ENCODE results near the gene DAPL1.

The DAPL1 gene

DNA sequence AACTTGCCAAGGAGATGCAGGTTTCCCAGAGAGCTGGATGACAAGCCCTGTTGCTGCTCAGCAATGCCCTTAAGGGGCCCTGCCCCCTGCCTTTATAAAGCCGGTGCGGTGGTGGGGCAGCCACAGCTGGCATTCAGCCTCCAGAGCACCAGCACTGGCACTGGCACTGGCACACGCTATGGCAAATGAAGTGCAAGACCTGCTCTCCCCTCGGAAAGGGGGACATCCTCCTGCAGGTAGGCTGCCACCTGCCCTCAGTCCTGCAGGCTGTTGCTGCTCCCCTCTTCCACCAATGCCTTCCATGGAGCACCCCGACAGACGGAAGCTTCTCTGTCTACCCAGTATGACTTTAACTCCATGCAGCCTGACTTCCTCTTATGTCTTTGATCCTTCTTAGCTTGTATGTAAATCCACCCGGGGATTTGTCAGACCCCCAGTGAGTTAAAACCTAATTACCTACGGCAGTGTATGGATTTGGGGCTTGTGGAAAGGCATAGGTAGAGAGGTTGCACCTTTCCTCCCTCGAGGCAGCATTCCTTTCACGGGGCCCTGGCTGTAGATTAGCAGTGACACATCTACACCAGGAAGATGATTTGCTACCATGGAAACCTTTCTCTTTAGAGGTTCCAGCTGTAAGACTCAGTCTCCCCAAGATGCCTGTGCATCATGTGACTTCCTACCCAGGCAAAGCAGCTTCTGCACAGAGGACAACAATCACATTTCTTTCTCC, at the start of gene DAPL1:
Gene DAPL1, plus strand, starts transcription at position 123 of the 730 bp plus-strand sequence. Its CDS starts 56 bp downstream, at position 179.
- DNase-seq = no peak

- no peak for DNase-seq
Measured at GRCh38 chr2:158745866-158746382, 49.2 kb upstream of the DAPL1 start.

GRCh38 chr2:158746488-158746887, 48.6 kb upstream of the DAPL1 start:
- DNase-seq = no peak

DNA sequence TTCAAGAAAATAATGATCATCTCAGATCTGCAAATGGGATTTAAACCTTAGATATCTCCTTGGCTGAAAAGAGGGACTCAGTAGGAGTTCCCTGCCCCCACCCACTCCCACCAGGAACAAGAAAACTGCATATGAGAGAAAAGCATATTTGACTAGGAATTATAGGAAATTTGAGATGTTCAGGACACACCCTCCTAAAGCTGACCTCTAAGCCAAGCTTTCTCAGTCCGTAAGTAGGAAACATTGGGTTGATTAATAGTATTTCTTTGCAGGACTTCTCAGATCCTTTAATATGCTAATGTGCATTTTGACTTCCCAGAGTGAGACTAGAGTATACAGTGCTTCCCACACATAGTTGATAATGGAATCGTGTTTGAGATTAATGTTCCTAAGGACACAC, 47.8 kb upstream of the DAPL1 start:
- no peak for DNase-seq

DNA sequence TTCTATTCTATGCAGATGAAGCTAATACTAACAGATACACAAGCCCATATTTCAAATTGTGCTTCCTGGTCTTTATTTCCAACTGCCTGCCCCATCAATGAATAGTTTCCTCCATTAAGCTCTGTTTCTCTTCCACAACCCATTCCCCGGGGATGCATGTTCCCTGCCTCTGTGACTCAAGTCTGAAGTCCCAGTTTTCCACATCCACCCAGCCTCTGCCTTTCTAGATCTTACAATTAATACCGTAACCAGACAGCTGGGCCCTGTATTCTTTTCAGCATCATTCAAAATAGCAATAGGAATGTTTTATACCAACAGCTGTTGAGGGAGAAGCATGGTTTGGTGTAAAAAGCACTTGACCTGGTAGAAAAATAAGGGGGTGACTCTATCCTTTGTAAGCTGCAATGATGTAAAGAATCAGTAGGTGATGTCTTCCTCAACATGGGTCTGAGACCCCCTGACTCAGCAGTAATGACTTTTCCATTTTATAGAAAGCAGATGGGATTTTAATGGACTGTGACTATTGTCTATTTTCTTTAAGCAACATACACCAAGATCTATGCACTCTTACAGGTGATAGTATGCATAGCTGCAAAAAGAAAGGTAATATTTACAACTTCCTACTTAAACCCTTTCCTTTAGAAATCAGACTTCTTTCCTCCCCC, 46.1 kb upstream of the DAPL1 start:
- no peak for DNase-seq

DNA sequence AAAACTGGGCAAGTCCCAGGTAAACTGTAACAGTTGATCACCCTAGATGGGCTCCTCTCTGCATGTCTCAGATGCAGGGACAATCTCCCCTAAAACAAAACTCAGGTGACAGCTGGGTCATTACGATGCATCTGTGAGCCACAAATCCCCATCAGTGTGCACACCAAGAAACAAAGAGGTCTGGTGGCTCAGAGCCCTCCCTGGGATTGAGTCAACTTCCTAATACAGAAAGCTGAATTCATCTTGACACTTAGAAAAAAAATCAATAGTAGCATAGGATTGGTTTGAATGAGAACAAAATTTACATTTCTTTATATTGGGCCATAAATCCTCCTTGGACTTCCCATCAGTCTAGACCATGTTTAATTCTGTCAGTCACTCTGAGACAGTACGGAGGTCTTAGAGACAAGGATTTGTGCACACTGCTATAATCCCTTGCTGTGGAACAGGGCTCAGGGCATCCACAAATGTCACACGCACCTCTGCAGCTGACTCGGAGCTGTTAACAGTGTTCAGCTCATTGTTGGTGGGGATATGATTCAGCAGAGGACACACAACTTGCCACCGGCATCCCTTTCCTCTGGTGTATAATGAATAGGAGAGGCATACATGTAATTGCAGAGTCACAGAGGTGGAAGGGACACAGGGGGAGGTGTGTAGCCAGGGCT, 44.5 kb upstream of the DAPL1 start:
- DNase-seq = no peak

DNA sequence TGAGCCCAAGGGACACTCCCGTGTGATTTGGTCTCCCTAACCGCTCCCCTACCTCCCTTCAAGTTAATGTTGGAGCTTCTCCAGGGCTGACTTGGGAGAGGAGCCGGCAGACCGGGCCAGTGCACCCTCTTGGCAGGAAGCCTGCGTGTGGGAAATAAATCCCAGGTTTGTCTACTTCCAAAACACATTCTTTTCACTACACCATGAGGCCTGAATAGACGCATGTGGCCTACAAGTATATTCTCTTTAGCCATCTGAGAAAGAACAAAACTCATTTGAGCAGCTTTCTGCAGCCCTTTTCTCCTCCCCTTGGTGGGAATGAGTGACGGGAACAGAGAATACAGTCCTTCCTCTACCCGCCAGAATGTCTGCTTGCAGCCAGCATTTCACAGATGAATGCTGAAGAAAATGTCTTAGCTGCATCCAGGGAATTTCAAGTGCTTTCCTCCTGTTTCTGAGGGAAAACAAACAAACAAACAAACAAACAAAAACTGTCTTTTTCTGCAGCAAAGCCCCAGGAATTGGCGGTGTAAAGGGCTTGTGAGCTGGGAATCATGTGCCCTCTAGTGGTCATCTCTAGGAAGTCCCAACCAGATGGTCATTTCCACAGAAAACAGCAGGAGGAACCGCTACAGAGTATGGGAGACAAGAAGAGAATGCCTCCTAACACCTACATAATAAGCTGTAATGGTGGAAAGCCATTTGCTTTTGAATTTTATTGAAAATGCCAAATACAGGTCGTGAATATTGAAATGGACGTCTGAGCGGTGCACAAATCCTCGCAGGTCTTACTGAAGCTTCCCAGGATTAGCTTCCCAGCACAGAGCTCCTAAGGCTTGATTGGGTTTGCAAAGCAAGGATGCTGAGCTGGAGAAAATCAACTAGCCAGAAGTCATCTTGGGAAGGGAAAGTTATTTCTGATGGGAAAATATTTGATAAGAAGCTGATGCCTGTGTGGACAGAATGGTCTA, 41.2 kb upstream of the DAPL1 start:
- peak in 1 of 2 experiments; percentile 9 for DNase-seq

- DNase-seq = no peak
Measured at GRCh38 chr2:158755310-158756087, 39.6 kb upstream of the DAPL1 start.

- no peak for DNase-seq
Measured at GRCh38 chr2:158756331-158756730, 38.8 kb upstream of the DAPL1 start.

DNA sequence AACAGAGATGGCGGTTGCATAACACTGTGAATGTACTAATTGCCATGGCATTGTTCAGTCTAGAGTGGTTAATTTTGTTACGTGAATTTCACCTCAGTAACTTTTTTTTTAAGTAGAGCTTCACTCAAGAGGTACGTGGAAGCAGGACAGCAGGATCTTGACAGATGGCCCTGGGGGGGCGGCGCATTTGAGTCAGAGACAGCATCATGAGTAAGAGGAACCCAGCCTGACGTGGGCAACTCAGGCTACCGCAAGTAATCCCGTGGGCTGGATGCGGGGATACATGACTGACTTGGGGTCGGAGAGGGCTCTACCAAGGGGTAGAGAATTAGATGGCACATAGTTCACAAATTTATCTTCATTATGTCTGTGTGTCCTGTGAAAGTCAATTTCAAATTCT, 38.1 kb upstream of the DAPL1 start:
- no peak for DNase-seq

DNA sequence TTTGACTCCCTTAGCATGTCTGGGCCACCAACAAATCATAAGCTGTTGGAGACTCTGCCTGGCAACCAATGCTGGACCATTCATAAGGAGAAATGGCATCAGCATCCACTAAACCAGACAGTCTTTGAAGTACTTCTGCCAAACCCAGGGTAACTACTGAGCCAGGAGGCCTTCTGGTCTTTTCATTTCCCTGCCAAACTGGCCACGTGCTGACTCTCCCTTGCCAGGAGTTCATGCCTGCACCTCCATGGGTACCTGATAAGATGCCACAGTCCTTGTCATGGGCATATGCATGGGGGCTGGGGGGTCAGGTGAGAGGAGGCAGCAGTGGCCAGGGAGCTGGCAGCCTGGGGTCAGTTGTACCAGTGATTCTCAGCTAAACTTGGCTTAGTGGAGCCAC, 34.2 kb upstream of the DAPL1 start:
- DNase-seq = no peak

GRCh38 chr2:158761621-158762020, 33.5 kb upstream of the DAPL1 start:
- no peak for DNase-seq

DNA sequence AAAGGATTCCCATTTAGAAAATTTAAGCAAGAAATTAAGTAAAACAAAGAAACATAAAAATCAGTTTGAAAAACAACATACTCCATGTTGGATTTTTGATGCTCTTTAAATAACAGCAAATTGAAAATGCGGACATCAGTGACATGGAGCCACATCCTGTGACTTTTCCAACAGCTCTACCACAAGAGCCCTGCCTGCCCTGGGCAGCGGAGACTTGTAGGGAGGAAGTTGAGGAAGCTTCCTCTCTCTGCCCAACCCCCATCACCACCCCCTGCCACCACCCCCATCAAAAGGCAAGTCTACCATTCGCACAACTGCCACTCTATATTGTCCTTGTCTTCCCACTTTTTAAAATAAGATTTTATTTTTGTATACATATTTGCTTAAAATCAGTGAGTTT, 32.8 kb upstream of the DAPL1 start:
- DNase-seq = no peak

DNA sequence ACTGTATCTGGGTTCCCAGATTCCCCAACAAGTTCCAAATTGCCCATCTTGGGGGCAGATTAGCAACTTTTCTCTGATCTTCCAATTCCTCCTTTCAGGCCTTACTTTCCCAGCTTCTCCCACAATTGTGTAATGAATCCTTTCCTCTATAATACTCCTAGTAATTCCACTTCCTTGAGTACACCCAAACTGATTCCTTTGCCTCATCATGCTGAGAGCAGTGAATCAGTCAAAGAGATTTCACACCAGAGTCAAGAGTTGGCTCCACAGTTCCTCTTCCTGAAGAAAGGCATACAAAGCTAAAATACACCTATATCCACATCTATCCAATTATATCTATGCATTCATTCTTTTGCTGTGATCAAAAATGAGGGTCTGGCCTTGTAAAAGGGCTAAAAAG, 28.6 kb upstream of the DAPL1 start:
- DNase-seq = no peak

GRCh38 chr2:158772306-158773078, 22.6 kb upstream of the DAPL1 start:
- DNase-seq = no peak

DNA sequence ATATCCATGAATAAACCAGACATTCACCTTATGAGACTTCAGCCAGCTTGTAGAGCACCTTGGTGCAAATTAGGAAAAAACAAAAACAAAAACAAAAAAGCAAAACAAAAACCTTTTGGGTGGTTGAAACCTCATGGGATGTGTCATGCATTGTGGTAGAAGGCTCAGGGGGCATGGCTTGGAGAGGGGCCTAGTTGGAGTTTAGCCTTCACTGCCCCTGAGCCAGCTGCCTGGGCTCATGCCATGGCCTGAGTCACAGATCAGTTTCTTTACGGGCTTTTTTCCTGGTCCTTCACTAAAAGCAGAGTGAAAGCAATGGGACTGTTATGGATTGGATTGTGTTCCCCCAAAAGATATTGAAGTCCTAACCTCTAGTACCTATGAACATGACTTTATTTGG, 22.0 kb upstream of the DAPL1 start:
- DNase-seq = no peak

- no peak for DNase-seq
Measured at GRCh38 chr2:158774681-158775080, 20.4 kb upstream of the DAPL1 start.

DNA sequence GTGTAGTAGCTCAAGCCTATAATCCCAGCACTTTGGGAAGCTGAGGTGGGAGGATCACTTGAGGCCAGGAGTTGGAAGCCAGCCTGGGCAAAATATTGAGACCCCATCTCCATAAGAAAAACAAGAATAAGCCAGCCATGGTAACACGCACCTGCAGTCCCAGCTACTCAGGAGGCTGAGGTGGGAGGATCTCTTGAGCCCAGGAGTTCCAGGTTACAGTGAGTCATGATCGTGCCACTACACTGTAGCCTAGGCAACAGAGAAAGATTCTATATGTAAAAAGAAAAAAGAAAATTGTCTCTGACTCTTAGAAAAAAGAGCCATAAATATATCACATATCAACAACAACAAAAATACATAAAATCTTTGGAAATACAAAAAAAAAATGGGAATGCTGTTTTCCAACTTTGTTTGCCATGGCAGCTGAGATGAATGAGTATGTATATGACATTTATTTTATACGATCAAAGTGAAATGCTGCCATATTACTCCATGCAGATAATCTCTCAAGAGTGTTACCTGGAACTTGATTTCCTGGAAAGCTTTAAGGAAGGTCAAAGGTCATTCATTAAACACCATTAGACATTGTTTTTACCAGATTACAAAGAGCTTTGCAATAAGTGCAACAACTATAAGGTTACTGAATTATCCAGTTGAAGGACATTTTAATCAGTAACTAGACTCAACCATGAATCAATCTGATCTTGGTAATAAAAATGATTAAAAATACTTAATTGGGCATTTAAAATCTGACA, 19.7 kb upstream of the DAPL1 start:
- DNase-seq = no peak

GRCh38 chr2:158776231-158776630, 18.9 kb upstream of the DAPL1 start:
- DNase-seq = no peak

- no peak for DNase-seq
Measured at GRCh38 chr2:158777077-158777476, 18.0 kb upstream of the DAPL1 start.

Measured in stimulated activated CD4-positive, alpha-beta T cell treated with anti-CD3 and anti-CD28 coated beads, Interleukin-4, amount 100 ng/mL, for 4 hours (primary cell).